ENCODE measurements around the gene OTX1. TPM values are rescaled to one million over a fixed set of nuclear protein-coding genes. Genes with fewer than 3 reads are reported as not detected.
"Not testable (repeated sequence)": the region's sequence is repeated elsewhere in the genome, so short reads cannot be mapped to it uniquely, and the experiment has no call there.

The OTX1 gene
- total RNA-seq, 1 donor from 2014 or later, result not detected

DNA sequence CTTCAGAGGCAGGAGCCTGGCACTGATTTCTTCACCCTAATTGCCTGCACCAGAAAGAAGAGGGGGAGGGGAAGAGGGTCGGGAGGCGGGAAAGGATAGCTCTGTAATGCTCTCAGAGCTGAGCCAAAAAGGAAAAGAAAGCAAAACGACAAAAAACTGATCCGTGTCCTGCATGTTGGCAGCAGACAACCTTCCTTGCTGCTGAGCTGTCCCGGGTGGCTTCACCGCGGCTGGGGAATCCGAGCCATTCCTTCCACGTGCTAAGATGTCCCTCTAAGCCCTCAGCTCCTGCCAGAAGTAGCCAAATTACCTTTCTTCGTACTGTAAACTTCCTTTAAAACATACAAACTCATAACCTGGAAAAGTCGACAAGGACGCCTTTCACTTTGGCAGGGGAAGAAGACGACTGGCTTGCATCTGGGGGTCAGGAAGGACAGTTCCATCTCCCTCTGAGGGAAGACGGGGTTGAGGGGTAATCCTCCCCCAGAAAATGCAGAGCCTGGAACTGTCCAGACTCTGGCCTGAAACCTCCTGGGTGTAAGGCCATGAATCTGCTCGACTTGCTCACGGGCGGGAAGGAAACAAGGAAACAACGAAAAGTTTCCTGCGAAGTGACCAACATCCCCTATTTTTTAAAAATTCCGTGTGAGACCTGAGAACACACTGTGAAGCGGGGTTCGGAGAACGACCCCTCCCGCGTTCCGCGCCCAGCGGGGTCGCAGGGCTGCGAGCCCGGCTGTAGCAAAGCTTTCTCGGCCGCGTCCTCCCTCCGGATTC, 7.7 kb downstream of the OTX1 start:
- DNase-seq (ENCODE audit: extremely low read depth, low read depth, low spot score), result no peak

GRCh38 chr2:63058921-63059792, 8.5 kb downstream of the OTX1 start:
- no peak for DNase-seq (ENCODE audit: extremely low read depth, low read depth, low spot score)

DNA sequence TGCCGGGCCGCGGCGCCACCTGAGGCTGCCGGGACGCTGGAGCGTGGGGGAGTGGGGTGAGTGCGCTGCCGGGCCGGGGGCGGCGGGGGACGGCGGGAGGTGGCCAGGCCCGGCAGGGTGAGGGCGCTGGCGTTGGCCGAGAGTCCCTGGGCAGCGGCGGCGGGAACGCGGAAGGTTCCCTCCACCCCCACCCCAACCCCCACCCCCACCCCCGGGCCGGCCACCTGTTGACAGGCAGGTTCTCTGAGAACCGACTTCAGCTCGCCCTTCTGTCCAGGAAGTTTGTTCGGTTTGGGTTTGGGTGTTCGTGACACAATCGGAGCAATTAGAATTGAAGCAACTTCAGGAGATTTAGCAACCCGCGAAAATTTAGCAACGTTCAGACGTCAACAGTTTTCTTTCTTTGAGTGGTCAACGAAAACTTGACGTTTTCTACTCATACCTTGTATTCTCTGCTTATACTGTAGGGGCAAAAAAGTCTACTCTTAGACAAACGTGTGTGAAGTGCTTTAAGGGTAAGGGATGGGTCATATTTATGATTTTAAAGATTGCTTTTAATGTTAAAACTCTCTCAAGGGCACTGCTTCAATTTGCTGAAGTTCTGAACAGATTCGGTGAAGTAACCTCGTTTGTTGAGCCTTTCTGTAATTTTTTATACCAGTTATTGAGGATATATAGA, 9.3 kb downstream of the OTX1 start:
- DNase-seq (ENCODE audit: extremely low read depth, low read depth, low spot score), result no peak

GRCh38 chr2:63060472-63060991, 9.9 kb downstream of the OTX1 start:
- no peak for DNase-seq (ENCODE audit: extremely low read depth, low read depth, low spot score)

- no peak for DNase-seq (ENCODE audit: extremely low read depth, low read depth, low spot score)
Measured at GRCh38 chr2:63064197-63064596, 13.6 kb downstream of the OTX1 start.

DNA sequence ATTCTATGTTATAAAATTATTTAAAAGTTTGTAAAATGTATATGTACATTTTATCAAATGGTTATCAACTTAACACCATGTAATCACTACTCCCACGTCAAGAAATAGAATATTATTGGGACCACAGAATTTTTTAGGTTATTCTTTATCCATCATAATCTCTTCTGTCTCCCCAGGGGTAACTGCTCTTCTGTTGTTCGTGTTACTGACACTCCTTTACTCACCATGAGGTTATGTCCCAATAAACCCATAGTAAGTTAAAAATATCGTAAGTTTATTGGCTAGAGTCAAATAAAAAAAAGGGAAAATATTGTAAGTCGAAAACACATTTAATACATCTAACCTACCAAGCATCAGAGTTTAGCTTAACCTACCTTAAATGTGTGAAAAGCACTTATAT, 14.0 kb downstream of the OTX1 start:
- DNase-seq (ENCODE audit: extremely low read depth, low read depth, low spot score), result no peak

GRCh38 chr2:63066265-63066664, 15.6 kb downstream of the OTX1 start:
- DNase-seq (ENCODE audit: extremely low read depth, low read depth, low spot score), result no peak

DNA sequence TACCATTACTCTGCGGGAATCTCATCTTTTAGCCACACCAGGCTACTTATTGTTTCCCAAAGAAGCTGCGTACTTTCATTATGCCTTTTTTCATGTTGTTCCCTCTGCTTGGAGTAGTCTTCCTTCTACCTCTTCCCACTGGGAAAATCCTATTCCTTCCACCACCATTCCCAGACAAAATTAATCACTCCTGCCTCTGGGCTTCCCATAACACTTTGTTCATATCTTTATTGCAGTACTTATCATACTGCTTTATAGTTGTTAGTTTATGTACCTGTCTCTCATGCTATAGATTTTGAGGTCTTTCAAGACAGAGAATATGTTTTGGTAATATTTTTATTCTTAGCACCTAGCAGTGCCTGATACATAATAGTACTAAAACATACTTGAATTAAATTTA, 16.2 kb downstream of the OTX1 start:
- no peak for DNase-seq (ENCODE audit: extremely low read depth, low read depth, low spot score)

GRCh38 chr2:63071664-63072063, 21.0 kb downstream of the OTX1 start:
- no peak for DNase-seq (ENCODE audit: extremely low read depth, low read depth, low spot score)

DNA sequence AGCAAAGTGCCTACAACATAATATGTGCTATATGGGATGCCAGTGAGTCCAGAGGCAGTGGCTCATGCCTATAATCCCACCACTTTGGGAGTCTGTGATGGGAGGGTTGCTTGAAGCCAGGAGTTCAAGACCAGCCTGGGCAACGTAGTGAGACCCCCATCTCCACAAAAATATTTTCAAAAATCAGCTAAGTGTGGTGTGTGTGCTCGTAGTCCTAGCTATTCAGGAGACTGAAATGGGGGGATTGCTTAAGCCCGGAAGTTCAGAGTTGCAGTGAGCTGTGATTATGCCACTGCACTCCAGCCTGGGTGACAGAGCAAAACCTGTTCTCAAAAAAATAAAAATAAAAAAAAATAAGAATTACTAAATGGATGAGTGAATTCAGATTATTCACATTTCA, 23.4 kb downstream of the OTX1 start:
- DNase-seq (ENCODE audit: extremely low read depth, low read depth, low spot score), result no peak

DNA sequence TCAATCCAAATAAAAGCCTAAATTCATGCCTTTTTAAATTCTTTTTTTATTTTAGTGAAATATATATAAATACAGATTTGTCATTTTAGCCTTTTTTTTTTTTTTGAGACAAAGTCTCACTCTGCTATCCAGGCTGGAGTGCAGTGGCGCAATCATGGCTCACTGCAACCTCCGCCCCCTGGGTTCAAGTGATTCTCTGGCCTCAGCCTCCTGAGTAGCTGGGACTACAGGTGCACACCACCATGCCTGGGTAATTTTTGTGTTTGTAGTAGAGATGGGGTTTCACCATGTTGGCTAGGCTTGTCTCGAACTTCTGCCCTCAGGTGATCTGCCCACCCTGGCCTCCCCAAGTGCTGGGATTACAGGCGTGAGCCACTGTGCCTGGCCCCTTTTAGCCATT, 23.8 kb downstream of the OTX1 start:
- DNase-seq (ENCODE audit: extremely low read depth, low read depth, low spot score), result not testable (repeated sequence)

DNA sequence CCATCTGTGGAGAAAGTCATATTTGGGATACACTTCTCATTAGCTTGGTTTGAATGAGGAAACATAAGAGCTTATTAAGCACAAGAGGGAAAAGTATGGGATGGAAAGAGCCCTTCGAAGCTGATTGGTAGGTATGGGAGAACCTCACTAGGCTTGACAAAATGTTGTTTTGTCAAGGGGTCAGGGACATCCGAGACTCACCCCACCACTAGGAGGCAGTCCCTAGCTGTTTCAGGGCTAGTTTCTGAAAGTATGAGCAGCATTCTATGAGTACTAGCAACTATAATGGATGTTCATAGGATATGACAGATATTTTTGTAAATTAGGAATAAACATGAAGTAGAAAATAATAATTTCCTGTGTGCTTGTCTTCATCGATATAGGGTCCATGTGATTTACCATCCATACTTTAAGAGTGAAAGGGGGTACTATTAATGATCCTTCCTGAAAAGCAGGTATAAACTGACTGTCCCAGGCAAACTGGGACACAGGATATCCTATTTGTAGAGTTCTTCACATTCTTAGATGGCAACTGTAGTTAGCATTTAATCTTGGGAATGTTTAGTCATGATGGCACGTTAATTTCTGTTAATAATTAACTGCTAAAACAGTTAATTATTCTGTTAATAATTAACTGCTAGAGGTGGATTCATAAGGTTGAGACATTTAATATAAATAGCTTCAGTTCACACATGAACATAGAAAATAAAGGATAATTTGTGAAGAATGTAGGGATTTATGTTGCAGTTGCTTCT, 28.4 kb downstream of the OTX1 start:
- no peak for DNase-seq (ENCODE audit: extremely low read depth, low read depth, low spot score)

DNA sequence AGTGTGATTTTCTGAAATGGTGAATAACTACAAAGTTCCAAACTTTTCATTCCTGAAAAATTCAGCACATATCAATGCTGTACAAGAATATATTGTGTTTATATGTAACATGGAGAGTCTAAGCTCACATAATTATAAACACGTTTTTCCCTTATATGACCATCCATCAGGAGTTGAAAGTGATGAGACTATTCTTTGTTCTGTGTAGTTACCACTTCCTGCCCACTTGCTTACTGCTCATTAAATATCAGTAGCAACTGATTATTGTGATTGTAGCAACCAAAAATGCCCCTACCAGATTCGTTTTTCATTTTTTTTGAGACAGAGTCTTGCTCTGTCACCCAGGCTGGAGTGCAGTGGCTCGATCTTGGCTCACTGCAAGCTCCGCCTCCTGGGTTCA, 30.8 kb downstream of the OTX1 start:
- no peak for DNase-seq (ENCODE audit: extremely low read depth, low read depth, low spot score)

- DNase-seq (ENCODE audit: extremely low read depth, low read depth, low spot score), result no peak
Measured at GRCh38 chr2:63086687-63087086, 36.1 kb downstream of the OTX1 start.

DNA sequence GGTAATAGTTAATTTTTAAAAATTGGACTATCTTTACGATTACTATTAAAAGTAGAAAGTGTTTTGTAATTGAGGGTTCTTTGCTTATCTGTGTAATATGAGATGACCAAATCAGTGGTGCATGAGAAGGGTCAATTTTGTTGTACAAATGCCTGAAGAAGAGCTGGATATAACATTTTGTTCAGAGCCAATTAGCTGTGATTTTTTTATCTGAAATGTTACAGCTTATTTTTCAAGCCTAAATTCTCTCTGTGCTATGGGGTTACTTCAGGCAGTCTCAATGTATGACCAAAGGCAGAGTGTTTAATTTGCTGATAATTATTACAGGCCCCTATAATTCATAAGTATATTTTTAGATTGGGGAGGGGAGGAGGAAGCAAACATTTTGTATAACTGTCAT, 41.8 kb downstream of the OTX1 start:
- DNase-seq (ENCODE audit: extremely low read depth, low read depth, low spot score), result no peak

DNA sequence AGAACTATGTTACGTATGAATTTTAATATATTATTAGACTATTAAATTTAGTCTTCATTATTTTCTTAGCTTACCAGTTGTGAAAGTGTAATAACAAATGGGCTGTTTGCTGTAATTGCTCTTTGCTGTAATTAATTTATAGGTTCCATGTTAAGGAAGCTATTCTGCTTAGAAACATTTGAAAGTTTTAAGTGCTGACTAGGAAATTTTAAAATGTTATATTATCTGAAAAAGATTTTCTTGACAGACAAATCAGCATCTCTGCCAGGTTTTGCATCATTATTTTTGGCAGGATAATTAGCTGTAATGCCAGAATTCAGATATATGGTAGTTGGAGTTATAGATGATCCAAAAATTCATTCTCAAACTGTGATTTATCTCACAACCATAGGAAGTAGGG, 42.2 kb downstream of the OTX1 start:
- DNase-seq (ENCODE audit: extremely low read depth, low read depth, low spot score), result no peak

DNA sequence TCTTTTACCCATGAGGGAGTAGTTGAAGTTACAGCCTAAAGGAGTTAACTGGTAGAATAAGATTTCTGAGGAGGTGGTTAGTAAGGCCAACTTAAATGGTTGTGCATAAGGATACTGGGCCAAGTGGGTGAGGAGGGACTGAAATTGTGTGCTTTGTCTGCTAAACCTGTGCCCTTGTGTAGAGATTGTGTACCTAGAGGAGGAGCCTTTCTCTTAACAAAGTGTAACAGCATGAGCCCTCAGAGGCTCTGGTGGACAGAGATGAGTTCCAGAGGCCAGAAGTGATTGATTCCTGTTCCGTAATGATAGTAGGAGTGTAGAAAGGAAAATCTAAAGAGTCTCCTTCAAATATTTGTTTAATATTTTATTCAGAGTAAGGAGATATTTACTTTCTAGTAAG, 42.9 kb downstream of the OTX1 start:
- DNase-seq (ENCODE audit: extremely low read depth, low read depth, low spot score), result no peak

DNA sequence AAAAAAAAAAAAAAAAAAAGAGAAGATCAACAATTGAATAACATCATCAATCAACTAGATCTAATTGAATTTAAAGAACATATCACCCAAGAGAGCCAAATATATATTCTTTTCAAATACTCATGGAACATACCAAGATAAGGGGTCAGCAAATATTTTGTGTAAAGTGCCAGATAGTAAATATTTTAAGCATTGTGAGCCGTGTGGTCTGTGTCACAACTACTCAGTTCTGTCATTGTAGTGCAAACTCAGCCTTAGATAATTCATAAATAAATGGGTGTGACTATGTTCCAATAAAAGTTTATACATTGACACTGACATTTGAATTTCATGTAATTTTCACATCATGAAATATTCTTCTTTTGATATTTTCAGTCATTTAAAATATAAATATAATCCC, 45.9 kb downstream of the OTX1 start:
- DNase-seq (ENCODE audit: extremely low read depth, low read depth, low spot score), result no peak

- DNase-seq (ENCODE audit: extremely low read depth, low read depth, low spot score), result no peak
Measured at GRCh38 chr2:63099032-63099431, 48.4 kb downstream of the OTX1 start.

GRCh38 chr2:63101954-63102353, 51.3 kb downstream of the OTX1 start:
- DNase-seq (ENCODE audit: extremely low read depth, low read depth, low spot score), result no peak

DNA sequence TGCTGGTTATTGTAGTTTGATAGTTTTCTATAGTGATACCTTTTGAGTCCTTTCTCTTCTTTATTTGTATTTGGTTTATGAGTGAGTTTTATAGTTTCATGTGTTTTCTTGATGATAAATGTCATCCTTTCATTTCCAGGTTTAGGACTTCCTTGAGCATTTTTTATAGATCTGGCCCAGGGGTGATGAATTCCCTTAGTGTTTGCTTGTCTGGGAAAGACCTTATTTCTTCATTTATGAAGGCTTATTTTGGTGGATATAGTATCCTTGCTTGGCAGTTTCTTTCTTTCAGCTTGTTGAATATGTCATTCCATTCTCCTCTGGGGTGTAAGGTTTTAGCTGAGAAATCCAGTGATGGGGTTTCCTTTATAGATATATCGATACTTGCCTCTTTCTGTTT, 53.9 kb downstream of the OTX1 start:
- no peak for DNase-seq (ENCODE audit: extremely low read depth, low read depth, low spot score)
